Activated naive CD8-positive, alpha-beta T cell treated with anti-CD3 and anti-CD28 coated beads, Interleukin-2, amount 50 U/mL, for 16 hours (primary cell): Measurements from ENCODE around the gene TSPAN10.

Source experiments
- DNase-seq: peaks from one replicate; pipeline ENCODE4 v3.0.0-alpha.2; 2020; ENCODE audit warnings: low read depth, low spot score

Gene TSPAN10

GRCh38 chr17:81686614-81687013 is 49.6 kb downstream of the TSPAN10 start:
- DNase-seq, result no peak

DNA sequence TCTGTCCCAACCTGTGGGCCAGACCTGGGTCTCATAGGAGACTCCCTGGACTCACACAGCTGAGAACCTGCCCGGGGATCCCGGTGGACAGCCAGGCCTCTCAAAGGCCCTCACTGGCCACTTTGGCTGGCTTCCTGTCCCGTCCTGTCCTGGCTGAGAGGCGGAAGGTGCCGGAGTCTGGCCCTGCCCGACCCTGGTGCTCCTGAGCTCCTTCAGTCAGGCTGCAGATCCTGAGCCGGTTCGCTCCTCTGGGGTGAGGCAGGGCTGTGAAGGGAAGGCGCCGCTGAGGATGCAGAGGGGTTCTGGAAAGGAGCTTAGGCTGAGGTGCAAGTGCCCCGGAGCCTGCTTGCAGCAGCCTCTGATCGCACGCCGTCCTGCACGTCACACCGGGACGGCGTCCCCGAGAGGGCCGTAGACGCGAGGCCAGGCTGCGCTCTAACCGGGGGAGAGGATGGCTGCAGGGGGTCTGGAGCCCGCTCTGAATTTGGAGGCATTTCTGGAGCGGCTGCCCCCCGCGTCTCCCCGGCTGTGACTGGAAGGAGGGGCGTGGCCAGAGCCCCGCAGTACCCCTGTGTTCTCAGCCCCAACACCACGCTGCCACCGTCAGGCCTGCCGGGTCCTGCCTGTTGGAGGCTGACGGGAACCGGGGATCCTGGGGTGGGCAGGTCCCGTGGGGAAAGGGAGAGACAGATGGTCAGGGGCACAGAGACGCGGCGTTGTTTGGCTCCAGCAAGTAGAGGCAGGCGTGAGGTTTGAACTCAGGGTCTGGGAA is 51.0 kb downstream of the TSPAN10 start:
- no peak for DNase-seq

DNA sequence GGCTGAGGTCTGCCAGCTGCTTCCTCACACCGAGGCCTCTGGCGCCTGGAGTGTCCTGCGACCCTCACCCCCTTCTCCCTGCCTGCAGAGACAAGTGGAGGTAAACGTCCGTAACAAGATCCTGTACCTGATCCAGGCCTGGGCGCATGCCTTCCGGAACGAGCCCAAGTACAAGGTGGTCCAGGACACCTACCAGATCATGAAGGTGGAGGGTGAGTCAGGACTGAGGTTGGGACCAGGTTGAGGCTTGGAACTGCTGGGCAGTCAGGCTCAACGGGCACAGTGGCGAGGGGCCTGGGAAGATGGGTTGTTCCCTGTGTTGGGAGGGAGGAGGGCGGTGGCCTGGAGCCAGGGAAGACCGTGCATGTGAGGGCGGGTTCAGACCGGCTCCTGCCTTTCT is 51.6 kb downstream of the TSPAN10 start:
- no peak for DNase-seq

GRCh38 chr17:81690066-81690465 is 53.1 kb downstream of the TSPAN10 start:
- DNase-seq, result no peak

GRCh38 chr17:81690549-81690948 is 53.6 kb downstream of the TSPAN10 start:
- no peak for DNase-seq

- DNase-seq, result no peak
Measured at GRCh38 chr17:81691196-81691595, 54.2 kb downstream of the TSPAN10 start.

DNA sequence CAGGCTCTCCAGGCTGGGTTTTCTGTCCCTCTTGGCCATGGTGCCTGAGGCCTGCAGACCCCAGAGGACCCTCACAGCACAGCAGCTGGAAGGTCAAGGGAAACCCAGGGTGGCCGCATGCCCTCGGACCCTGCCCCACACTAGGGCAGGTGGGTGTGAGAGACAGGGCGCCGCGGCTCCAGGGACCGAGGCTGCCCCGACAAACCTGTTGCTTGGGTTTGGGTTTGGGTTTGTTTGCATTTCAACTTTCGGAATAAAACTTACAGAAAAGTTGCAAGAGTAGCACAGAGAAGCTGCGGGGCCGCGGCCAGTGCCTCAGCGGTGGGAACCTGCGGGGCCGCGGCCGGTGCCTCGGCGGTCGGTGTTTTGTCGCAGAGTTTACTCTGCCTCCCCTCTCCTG is 54.6 kb downstream of the TSPAN10 start:
- DNase-seq, result no peak

GRCh38 chr17:81693509-81694210 is 56.7 kb downstream of the TSPAN10 start:
- DNase-seq, result no peak

GRCh38 chr17:81694810-81695209 is 57.8 kb downstream of the TSPAN10 start:
- no peak for DNase-seq

DNA sequence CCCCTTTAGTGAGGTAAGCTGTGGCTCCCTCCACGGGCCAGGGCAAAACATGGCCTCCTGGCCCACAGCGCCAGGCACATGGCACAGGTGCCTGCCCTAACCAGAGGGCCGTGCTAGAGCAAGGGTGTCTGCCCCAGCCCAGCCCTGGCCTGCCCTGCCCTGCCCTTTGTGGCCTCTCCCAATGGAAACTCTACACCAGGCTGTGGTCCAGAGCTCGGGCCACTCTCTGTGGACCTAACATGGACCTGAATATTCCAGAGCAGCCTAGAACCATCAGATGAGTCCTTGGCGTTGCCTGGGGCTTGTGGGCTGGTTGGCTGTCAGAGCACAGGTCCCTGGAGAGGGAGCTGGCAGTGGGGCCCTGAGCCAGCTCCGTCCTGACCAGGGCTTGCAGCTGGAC is 58.2 kb downstream of the TSPAN10 start:
- DNase-seq, result no peak

DNA sequence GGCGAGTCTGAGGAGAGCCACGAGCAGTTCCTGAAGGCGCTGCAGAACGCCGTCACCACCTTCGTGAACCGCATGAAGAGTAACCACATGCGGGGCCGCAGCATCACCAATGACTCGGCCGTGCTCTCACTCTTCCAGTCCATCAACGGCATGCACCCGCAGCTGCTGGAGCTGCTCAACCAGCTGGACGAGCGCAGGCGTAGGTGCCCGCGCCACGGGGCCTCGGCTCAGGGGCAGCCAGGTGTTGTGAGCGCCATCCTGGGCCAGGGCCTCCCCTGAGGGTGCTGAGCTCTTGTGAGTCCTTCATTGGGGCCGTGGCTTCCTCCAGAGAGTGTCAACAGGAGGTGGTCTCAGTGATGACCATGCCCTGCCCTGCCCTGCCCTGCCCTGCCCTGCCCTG is 58.8 kb downstream of the TSPAN10 start:
- DNase-seq, result no peak

DNA sequence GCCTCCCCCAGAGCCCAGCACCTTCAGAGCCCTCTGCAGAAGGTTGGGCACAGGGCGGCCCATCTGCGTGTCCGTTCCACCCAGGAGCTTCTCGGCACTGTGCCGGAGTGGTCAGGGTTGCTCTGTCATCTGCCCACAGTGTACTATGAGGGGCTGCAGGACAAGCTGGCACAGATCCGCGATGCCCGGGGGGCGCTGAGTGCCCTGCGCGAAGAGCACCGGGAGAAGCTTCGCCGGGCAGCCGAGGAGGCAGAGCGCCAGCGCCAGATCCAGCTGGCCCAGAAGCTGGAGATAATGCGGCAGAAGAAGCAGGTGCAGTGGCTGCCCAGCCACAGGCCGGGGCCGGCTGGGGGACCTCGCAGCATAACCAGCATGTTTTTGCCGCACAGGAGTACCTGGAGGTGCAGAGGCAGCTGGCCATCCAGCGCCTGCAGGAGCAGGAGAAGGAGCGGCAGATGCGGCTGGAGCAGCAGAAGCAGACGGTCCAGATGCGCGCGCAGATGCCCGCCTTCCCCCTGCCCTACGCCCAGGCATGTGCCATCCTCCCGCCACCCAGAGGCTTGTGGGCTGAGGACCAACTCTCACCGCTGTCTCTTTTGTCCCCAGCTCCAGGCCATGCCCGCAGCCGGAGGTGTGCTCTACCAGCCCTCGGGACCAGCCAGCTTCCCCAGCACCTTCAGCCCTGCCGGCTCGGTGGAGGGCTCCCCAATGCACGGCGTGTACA is 59.4 kb downstream of the TSPAN10 start:
- no peak for DNase-seq

DNA sequence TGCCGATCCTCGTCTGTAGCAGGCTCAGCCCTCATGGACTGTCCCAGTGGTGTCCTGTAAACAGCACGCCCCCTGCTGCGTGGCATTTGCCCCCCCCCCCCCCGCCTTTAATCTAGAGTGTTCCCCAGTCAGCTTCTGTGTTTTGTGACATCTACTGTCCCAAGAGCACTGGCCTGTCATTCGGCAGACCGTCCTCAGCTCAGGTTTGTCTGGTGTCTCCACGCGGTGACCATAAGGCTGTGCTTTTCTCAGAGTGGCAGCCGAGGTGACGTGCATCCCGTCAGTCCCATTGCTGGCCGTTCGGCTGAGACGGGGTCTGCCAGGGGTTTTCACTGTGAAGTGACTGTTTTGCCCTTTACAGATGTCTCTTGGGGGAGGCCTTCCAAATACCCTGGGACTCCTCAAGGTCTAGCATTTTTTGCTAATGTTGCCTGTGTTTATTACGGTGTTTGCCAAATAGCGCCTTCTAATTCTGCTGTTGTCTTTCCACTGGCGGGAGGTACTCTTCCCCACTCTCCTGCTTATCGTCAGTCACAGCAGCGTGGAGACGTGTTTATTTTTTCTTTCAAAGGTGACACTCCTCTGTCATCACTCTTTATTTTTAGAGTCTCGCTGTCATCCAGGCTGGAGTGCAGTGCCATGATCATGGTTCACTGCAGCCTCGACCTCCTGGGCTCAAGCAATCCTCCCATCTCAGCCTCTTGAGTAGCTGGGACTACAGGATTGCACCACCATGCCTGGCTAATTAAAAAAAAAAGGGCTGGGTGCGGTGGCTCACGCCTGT is 60.5 kb downstream of the TSPAN10 start:
- DNase-seq, result no peak
